IMR-90 (cell line): ENCODE data around the gene OPCML. TPM values are rescaled to one million over a fixed set of nuclear protein-coding genes. Genes with fewer than 3 reads are reported as not detected.

ENCODE experiments used
- ATAC-seq: fragments of 200-7000 bp; cut with Tn5 transposase; 2 replicates; pipeline ENCODE4 v1.9.1; 2020; ENCODE audit warnings: low read depth, mild to moderate bottlenecking, moderate library complexity
- BruUV-seq: library from RNA; stranded (reverse); fragments of 400-500 nt; replicated peaks from 2 replicates; lab custom pipeline; 2021; lab: Mats Ljungman, UMichigan
- CTCF ChIA-PET: fragments of 300-600 bp; formaldehyde crosslinking; extraction: SDS; loops from one replicate; lab custom pipeline; 2021; ENCODE audit warnings: antibody characterized with exemption; lab: Yijun Ruan, JAX
- POLR2A ChIA-PET: fragments of 300-600 bp; sonication (Branson Sonifier 250); formaldehyde crosslinking; loops from one replicate; lab custom pipeline; 2022; ENCODE audit warnings: antibody characterized with exemption; ENCODE audit not compliant: unreplicated experiment; lab: Charles Lee
- DNase-seq: peaks from one replicate; pipeline ENCODE4 v3.0.0; 2013
- H2AFZ ChIP-seq: replicated peaks from 2 replicates; pipeline ENCODE3; 2013; ENCODE audit warnings: low read length, mild to moderate bottlenecking; ENCODE audit not compliant: poor library complexity
- H2AK5ac ChIP-seq: 2 replicates; pipeline ENCODE4 v1.6.1; 2013; ENCODE audit warnings: low read depth, low read length, inconsistent platforms
- H2AK9ac ChIP-seq: replicated peaks from 2 replicates; pipeline ENCODE3; 2013; ENCODE audit warnings: mild to moderate bottlenecking, low read depth, low read length, moderate library complexity; ENCODE audit not compliant: poor library complexity
- H2BK120ac ChIP-seq: 2 replicates; pipeline ENCODE4 v1.6.1; 2013; ENCODE audit warnings: low read depth, low read length, inconsistent platforms
- H2BK15ac ChIP-seq: 3 replicates; pipeline ENCODE4 v1.6.1; 2013; ENCODE audit warnings: low read depth, low read length, inconsistent platforms
- H2BK20ac ChIP-seq: 2 replicates; pipeline ENCODE4 v1.6.1; 2013; ENCODE audit warnings: low read depth, mild to moderate bottlenecking, inconsistent platforms, low read length, moderate library complexity
- H2BK5ac ChIP-seq: 2 replicates; pipeline ENCODE4 v1.6.1; 2013; ENCODE audit warnings: mild to moderate bottlenecking, low read depth, low read length, inconsistent platforms; ENCODE audit not compliant: poor library complexity, severe bottlenecking
- H3K14ac ChIP-seq: replicated peaks from 2 replicates; pipeline ENCODE4 v1.6.1; 2013; ENCODE audit warnings: low read depth, low read length, inconsistent platforms
- H3K18ac ChIP-seq: 2 replicates; pipeline ENCODE4 v1.6.1; 2013; ENCODE audit warnings: low read depth, low read length, control low read depth
- H3K23ac ChIP-seq: 2 replicates; pipeline ENCODE4 v1.6.1; 2013; ENCODE audit warnings: low read depth, low read length, inconsistent platforms
- H3K27ac ChIP-seq: 2 replicates; pipeline ENCODE4 v1.5.1; 2013; ENCODE audit warnings: mild to moderate bottlenecking, control low read depth, low read length; ENCODE audit not compliant: insufficient read depth
- H3K27me3 ChIP-seq: 2 replicates; pipeline ENCODE4 v1.6.1; 2013; ENCODE audit warnings: low read length; ENCODE audit not compliant: control insufficient read depth, insufficient read depth
- H3K36me3 ChIP-seq: 2 replicates; pipeline ENCODE4 v1.6.1; 2013; ENCODE audit warnings: low read length, mixed read lengths; ENCODE audit not compliant: control insufficient read depth, insufficient read depth
- H3K4ac ChIP-seq: 2 replicates; pipeline ENCODE4 v1.6.1; 2013; ENCODE audit warnings: low read depth, low read length, inconsistent platforms
- H3K4me1 ChIP-seq: 2 replicates; pipeline ENCODE4 v1.6.1; 2013; ENCODE audit warnings: low read length, mixed read lengths; ENCODE audit not compliant: control insufficient read depth, insufficient read depth
- H3K4me2 ChIP-seq: 2 replicates; pipeline ENCODE4 v1.6.1; 2013; ENCODE audit warnings: low read depth, mild to moderate bottlenecking, control low read depth, low read length, moderate library complexity
- H3K4me3 ChIP-seq: 2 replicates; pipeline ENCODE4 v1.5.1; 2013; ENCODE audit warnings: low read depth, mild to moderate bottlenecking, control low read depth, low read length, moderate library complexity; ENCODE audit not compliant: insufficient read depth
- H3K56ac ChIP-seq: 2 replicates; pipeline ENCODE4 v1.6.1; 2013; ENCODE audit warnings: low read length, inconsistent platforms; ENCODE audit not compliant: insufficient read depth; ENCODE audit errors: extremely low read depth
- H3K79me1 ChIP-seq, 2 experiments: 2 replicates each; pipeline ENCODE4 v1.6.1; 2013; ENCODE audit warnings: low read length in 2 of 2, inconsistent platforms in 1 of 2, low read depth in 1 of 2
- H3K9ac ChIP-seq: 2 replicates; pipeline ENCODE4 v1.6.1; 2013; ENCODE audit warnings: low read depth, low read length, control low read depth
- H3K9me1 ChIP-seq: 2 replicates; pipeline ENCODE4 v1.6.1; 2013; ENCODE audit warnings: low read length, inconsistent platforms; ENCODE audit not compliant: insufficient read depth
- H3K9me3 ChIP-seq: 2 replicates; pipeline ENCODE4 v1.6.1; 2013; ENCODE audit warnings: low read length; ENCODE audit not compliant: control insufficient read depth, insufficient read depth
- H4K20me1 ChIP-seq: 2 replicates; pipeline ENCODE4 v1.6.1; 2013; ENCODE audit warnings: low read length, inconsistent platforms; ENCODE audit not compliant: insufficient read depth
- H4K5ac ChIP-seq: 2 replicates; pipeline ENCODE4 v1.6.1; 2013; ENCODE audit warnings: mild to moderate bottlenecking, low read depth, low read length, control low read depth
- H4K8ac ChIP-seq, 2 experiments: 2 replicates each; pipeline ENCODE4 v1.6.1; 2013; ENCODE audit warnings: low read depth in 2 of 2, low read length in 2 of 2, control low read depth in 1 of 2, inconsistent platforms in 1 of 2
- H4K91ac ChIP-seq: 2 replicates; pipeline ENCODE4 v1.6.1; 2013; ENCODE audit warnings: low read depth, low read length, inconsistent platforms; ENCODE audit not compliant: insufficient read depth
- ELK1 ChIP-seq: fragments of 150-350 bp; IDR thresholded peaks from 2 replicates; pipeline ENCODE4 v1.6.1; 2016; ENCODE audit warnings: low read depth, mild to moderate bottlenecking, low read length, moderate library complexity, borderline replicate concordance
- MAFK ChIP-seq: IDR thresholded peaks from 2 replicates; pipeline ENCODE4 v1.6.1; 2012; ENCODE audit warnings: low read depth, low read length, improper control_type of control experiment
- NFE2L2 ChIP-seq: fragments of 150-350 bp; IDR thresholded peaks from 2 replicates; pipeline ENCODE4 v1.6.1; 2016; ENCODE audit warnings: low read depth, mild to moderate bottlenecking, low read length
- RFX5 ChIP-seq: IDR thresholded peaks from 2 replicates; pipeline ENCODE4 v1.8.0; 2012; ENCODE audit warnings: low read depth, mild to moderate bottlenecking, low read length, moderate library complexity
- SMC3 ChIP-seq: fragments of 150-350 bp; IDR thresholded peaks from 2 replicates; pipeline ENCODE4 v1.6.1; 2016; ENCODE audit warnings: low read depth, mild to moderate bottlenecking, antibody characterized with exemption, low read length, moderate library complexity
- WGBS, 2 experiments: methylation state at CpG; one replicate each; pipeline versions ENCODE4 v1.1.5 to v1.1.7; 2013; ENCODE audit warnings: missing lambda C conversion rate in 2 of 2; ENCODE audit not compliant: insufficient read length in 1 of 2; ENCODE audit errors: extremely low coverage in 2 of 2; 5-methylcytosine and 5-hydroxymethylcytosine counted together
- dilution Hi-C: fragments of 300-500 bp; cut with HindIII; formaldehyde crosslinking; loops from one replicate; pipeline ENCODE4 v1.14.3; 2018; ENCODE audit warnings: low sequenced_read_pairs; ENCODE audit not compliant: unreplicated experiment
- in situ Hi-C: fragments of 300-500 bp; cut with MboI; formaldehyde crosslinking; loops from 3 replicates; pipeline ENCODE4 v1.14.3; 2019; ENCODE audit warnings: low sequenced_read_pairs, inconsistent platforms, mixed read lengths
- intact Hi-C: fragments of 100-400 bp; cut with micrococcal nuclease; formaldehyde crosslinking; loops from 2 replicates; pipeline ENCODE4 v1.10.0; 2022
- polyA plus RNA-seq, 3 experiments: library from polyadenylated mRNA; depleted of rRNA; stranded (reverse); fragments of >200 nt; gene quantifications; 2 replicates each; pipeline ENCODE4 v1.2.3, GENCODE V29; 2012; ENCODE audit warnings: low replicate concordance in 1 of 3
- total RNA-seq: library from RNA; depleted of rRNA; stranded (reverse); fragments of >200 nt; gene quantifications from 2 replicates; pipeline ENCODE4 v1.2.3, GENCODE V29; 2012

OPCML gene
- total and polyA plus RNA-seq, 2 of the 4 experiments (the other 2 are of a cell fraction), result under 0.01 to 2.6 TPM

GRCh38 chr11:132831272-132831671 is 701.0 kb downstream of the OPCML start:
- intact Hi-C loops (no loop called here), dilution Hi-C loops (no loop called here), in situ Hi-C loops (no loop called here)
- Histone ChIP-seq H2BK5ac (no peak overlapping the region), H3K79me1 (no peaks in the 10 kb centered on the region), H3K14ac (no peak overlapping the region), H4K5ac (no peak overlapping the region), H3K9ac (no peak overlapping the region), H2BK20ac (no peak overlapping the region), H3K56ac (no peak overlapping the region), H2BK120ac (no peak overlapping the region), H3K4me2 (no peak overlapping the region), H3K4me3 (no peak overlapping the region), H2AK5ac (no peak overlapping the region), H4K20me1 (no peaks in the 10 kb centered on the region), H3K27ac (no peak overlapping the region), H3K36me3 (no peaks in the 10 kb centered on the region), H2AFZ (no peak overlapping the region), H4K8ac (no peak overlapping the region), H3K9me1 (no peaks in the 10 kb centered on the region), H3K4me1 (no peaks in the 10 kb centered on the region), H3K18ac (no peak overlapping the region), H4K91ac (no peak overlapping the region), H3K9me3 (no peaks in the 10 kb centered on the region), H2BK15ac (no peak overlapping the region), H2AK9ac (no peak overlapping the region), H3K27me3 (peaks cover 5% of the 10 kb centered on the region), H3K23ac (no peak overlapping the region), H3K4ac (no peak overlapping the region)
- CTCF ChIA-PET, result no interaction called here
- ATAC-seq, result no peak
- POLR2A ChIA-PET, result no interaction called here
- TF ChIP-seq ELK1 (no peak), SMC3 (no peak), RFX5 (no peak), NFE2L2 (no peak), MAFK (no peak)
- no peak for DNase-seq
- WGBS, 2 experiments, result 80% methylated on average over 1 of the region's 2 CpGs; no CpG with 5 or more reads in 1 of the 2 experiments
- BruUV-seq, result no TSS peak
